ENCODE data around the gene MDC1.
A peak's percentile ranks its signal among the peaks of the same experiment; 100 is the strongest.

The MDC1 gene

GRCh38 chr6:30749554-30750378 is 32.7 kb upstream of the MDC1 start:
- H3K4me3 ChIP-seq (ENCODE audit: low read depth, low read length), result no peak overlapping the region
- no peak for DNase-seq (ENCODE audit: low read depth)
- no peak for TF ChIP-seq CTCF (IDR thresholded peaks at IDR 0.05; ENCODE audit: low read depth, low read length, missing control alignments)

- H3K4me3 ChIP-seq (ENCODE audit: low read depth, low read length), result no peak overlapping the region
- TF ChIP-seq CTCF (IDR thresholded peaks at IDR 0.05; ENCODE audit: low read depth, low read length, missing control alignments), result no peak
- no peak for DNase-seq (ENCODE audit: low read depth)
Measured at GRCh38 chr6:30748851-30749540, 31.9 kb upstream of the MDC1 start.

- no peak for TF ChIP-seq CTCF (IDR thresholded peaks at IDR 0.05; ENCODE audit: low read depth, low read length, missing control alignments)
- H3K4me3 ChIP-seq (ENCODE audit: low read depth, low read length), result no peak overlapping the region
- DNase-seq (ENCODE audit: low read depth), result no peak
Measured at GRCh38 chr6:30747902-30748769, 31.1 kb upstream of the MDC1 start.

GRCh38 chr6:30747300-30747687 is 30.2 kb upstream of the MDC1 start:
- no peak for TF ChIP-seq CTCF (IDR thresholded peaks at IDR 0.05; ENCODE audit: low read depth, low read length, missing control alignments)
- no peak overlapping the region for H3K4me3 ChIP-seq (ENCODE audit: low read depth, low read length)
- DNase-seq (ENCODE audit: low read depth), result no peak

- DNase-seq (ENCODE audit: low read depth), result no peak
- H3K4me3 ChIP-seq (ENCODE audit: low read depth, low read length), result peak within 1 kb of the TSS; percentile 85
- peak; percentile 75 for TF ChIP-seq CTCF (IDR thresholded peaks at IDR 0.05; ENCODE audit: low read depth, low read length, missing control alignments)
Measured at GRCh38 chr6:30744054-30744805, 27.1 kb upstream of the MDC1 start, which contains the start of gene IER3. TSS of gene IER3 (minus strand) at chr6:30744547. CDS start at chr6:30744518, 29 bp downstream.
